Stimulated activated CD4-positive, alpha-beta T cell treated with anti-CD3 and anti-CD28 coated beads, TNF-alpha, amount 100 ng/mL, for 24 hours (primary cell): Measurements from ENCODE around the gene PCDH8.
A peak's percentile ranks its signal among the peaks of the same experiment; 100 is the strongest.
"Not testable (repeated sequence)": the region's sequence is repeated elsewhere in the genome, so short reads cannot be mapped to it uniquely, and the experiment has no call there.

Experiments used
- DNase-seq, 3 experiments: peaks; one replicate each; pipeline ENCODE4 v3.0.0-alpha.2; 2020; ENCODE audit warnings: low read depth in 3 of 3

The PCDH8 gene

DNA sequence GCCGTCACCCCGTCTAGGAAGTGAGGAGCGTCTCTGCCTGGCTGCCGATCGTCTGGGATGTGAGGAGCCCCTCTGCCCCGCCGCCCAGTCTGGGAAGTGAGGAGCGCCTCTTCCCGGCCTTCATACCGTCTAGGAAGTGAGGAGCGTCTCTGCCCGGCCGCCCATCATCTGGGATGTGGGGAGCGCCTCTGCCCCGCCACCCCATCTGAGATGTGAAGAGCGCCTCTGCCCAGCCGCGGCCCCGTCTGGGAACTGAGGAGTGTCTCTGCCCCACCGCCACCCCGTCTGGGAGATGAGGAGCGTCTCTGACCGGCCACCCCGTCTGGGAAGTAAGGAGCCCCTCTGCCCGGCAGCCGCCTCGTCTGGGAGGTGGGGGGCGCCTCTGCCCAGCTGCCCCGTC, 30.6 kb downstream of the PCDH8 start:
- DNase-seq, result not testable (repeated sequence)

DNA sequence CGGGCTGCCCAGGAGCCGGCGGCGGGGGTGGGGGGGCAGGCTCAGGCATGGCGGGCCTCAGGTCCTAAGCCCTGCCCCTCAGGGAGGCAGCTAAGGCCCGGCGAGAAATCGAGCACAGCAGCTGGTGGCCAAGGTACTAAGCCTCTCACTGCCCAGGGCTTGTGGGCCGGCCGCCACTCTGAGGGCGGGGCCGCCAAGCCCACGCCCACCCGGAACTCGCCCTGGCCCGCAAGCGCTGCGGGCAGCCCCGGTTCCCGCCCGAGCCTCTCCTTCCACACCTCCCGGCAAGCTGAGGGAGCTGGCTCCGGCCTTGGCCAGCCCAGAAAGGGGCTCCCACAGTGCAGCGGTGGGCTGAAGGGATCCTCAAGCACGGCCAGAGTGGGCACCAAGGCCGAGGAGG, 33.1 kb downstream of the PCDH8 start:
- no peak for DNase-seq

DNA sequence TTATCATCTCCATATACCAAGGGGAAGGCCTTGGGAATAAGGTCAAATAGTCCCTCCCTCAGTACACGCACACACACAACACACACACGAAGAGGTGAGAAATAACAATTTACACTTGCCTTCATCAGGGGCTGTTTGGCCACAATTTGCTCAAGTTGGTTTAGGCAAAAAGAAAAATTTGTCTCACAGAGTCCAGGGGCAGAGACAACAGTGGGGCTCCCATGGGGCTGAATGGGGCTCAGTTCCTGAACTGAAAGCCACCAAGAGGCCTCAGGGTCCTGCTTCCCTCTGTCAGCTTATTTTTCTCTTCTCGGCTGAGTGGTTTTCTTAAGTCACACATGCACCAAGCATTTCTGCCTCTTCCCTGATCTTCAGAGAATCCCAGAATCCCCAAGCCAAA, 35.5 kb downstream of the PCDH8 start:
- no peak for DNase-seq

DNA sequence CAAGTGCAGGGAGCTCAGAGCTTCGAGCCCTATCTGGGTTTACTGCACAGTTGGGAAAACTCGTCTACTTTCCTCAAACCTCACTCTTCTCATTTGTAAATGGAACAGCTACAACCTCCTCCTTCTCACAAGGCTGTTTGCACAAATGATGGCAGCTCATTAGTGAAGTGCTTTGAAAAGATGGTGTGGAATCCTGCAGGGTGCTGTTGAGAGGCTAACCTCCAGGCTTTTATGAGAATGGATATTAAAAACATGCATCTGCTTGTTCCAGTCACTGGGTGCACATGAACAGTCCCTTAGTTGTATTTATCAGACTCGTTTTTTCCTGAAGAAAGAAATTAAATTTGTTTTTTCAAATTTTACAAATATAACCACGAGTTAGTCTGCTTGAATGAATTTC, 36.6 kb downstream of the PCDH8 start:
- DNase-seq, result no peak

DNA sequence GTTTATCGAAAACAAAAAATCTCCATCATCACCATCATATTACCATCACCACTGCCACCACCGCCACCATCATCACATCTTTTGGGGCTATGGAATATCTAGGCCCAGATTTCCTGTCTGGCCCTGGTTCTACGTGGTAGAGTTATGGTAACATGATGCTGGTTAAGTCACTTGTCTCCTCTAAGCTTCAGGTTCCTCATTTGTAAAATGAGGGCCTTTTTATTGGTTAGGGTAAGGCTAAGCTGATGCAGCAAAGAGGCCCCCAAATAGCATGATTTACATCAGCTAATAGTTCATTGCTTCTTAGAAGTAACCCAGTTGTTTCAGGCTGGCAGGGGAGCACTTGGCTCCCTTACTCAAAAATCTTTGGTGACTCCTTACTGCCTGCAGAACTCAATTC, 37.9 kb downstream of the PCDH8 start:
- no peak for DNase-seq

DNA sequence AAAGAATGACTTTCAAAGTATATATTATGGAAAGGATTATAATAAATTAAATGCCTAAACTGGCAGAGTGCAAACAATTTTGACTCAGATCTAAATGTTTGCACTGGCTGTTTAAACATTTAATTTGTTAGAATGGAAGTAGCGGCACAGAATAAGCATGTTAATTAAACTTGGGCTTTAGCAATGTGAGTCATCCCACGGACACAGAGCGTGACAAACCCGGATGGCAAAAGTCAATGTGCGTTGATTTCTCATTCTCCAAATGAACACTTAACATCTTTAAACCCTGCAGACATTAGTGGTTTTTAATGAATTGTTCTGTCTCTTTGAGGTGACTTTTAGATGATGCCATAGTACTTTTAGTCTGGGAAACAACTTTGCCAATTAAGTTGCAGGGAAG, 38.4 kb downstream of the PCDH8 start:
- DNase-seq, result no peak

DNA sequence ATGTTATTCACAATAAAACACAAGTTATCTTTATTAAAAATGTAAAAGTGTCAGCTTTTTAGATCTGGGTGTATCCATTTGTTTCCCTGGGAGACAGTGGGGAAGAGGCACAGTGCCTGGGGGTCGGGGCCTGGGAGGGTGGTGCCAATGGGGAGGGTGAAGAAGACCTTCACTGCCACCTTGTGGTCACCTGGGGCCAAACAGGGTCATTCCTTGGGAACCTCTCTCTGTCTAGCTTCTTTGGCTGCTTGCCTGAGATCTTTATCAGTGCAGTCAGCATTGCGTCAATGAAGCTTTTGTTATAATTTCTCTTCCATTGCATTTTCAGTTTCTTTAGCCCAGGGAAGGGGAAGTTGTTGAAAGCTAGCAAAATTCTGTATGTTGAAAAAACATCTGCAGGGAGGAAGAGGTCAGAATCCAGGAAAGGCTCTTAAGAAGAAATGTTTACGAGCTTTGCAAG, 39.1 kb downstream of the PCDH8 start:
- DNase-seq, result peak in 1 of 3 experiments; percentile 36

DNA sequence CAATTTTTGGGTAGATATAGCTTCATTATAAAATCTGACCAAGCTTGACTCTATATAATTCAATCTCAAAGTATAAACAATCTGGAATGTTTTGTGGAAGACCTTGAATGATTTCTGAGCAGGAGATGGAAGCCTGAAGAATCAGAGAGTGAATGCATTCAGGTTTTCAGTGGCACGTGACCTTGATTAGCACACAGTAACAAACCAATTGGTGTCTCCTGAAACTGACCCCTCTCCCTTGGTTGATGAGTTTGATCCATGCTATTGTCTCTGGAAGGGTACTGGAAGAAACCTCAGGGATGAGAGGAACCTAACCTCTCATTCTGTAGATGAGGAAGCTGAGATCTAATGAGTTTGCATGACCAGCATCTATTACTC, 39.6 kb downstream of the PCDH8 start:
- no peak for DNase-seq

DNA sequence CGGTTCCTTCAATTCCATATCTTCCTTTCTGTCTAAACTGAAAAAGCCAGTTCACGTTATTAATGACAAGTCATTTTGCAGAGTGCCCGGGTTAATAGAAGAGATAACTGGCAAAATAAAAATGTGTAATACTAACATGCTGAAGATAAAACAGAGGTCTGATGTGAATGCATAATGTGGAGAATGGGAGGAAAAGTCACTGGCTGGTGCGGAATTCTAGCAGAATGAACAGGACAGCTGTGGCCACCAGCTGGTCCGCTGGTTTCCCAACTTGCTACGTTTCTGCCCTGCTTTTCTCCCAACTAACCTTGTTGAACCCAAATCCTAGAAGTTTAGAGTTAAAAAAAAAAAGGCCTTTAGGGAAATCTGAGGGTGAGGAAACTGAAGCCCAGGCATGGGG, 42.4 kb downstream of the PCDH8 start:
- DNase-seq, result no peak

DNA sequence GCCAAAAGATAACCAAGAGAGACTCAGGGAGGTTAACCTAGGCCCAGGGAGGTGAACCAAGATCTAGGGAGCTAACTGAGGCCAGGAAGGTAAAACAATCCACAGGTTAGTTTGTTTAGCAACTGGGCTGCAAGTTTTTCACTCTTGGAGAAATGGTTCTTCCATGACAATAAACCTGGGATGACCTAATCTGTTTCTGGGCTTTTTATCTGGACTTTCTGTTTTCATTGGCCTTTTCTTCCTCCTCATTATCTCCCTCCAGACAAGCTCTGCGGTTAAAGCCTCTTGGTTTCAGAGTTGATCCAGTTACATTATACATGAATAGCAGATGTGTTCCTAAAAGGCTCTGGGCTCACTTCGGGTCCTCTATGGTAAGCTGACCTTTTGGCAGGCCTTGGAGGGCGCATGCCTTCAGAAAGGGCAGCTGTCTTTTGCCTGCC, 44.2 kb downstream of the PCDH8 start:
- DNase-seq, result no peak

DNA sequence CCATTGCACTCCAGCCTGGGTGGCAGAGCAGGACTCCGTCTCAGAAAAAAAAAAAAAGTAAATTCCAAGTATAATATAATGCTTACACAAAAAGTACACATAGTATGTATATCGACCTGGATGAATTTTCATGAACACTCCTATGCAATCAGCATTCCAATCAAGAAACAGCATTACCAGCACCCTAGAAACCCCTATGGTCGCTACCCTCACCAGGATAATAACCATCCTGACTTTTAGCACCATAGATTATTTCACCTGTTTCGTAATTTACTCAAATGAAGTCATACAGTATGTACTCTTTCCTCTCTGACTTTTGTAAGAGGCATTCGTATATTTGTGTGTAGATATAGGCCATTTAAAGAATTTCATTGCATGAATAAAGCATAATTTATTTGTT, 47.6 kb downstream of the PCDH8 start:
- DNase-seq, result no peak

DNA sequence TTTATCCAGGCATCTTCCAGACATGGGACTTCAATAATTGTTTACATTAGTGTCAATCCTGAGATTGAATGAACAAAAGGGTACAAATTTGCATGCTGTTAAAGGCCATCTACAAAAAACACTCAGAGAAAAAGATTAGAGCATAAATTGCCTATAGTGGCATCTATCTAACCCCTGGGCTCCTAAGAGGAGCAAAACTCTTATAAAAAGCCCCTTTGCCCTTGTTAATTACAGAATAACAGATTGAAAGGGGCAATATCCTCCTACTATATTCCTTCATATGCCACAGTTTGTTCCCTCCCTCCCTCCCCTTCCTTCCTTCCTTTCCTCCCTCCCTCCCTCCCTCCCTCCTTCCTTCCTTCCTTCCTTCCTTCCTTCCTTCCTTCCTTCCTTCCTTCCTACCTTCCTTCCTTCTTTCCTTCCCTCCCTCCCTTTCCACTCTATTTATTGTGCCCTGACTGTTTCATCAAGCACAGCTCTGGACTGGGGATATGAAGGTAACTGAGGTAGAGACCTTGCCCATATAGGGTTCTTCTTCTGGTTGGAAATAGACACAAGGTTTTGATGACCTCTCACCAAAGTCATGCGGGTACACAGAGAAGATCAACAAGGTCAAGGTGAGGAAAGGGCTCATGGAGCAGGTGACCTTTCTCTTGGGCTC, 49.5 kb downstream of the PCDH8 start:
- no peak for DNase-seq

DNA sequence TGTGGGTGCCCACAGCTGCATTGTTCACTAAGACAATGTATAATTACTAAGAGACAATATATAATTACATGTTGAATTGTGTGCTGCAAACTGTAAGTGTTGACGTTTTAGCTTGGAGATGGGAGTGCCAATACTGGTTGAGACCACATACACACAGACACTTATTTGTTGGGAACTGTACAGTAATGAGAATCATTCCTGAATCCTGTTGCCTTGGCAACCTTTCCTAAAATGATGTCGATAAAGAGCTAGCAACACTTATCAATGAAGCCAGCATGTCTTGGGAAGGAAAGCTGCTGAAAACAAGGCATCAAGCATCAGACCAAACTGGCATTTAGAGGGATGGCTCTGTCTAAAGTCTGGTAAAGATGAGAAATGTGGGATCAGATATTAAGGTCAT, 51.3 kb downstream of the PCDH8 start:
- DNase-seq, result no peak

DNA sequence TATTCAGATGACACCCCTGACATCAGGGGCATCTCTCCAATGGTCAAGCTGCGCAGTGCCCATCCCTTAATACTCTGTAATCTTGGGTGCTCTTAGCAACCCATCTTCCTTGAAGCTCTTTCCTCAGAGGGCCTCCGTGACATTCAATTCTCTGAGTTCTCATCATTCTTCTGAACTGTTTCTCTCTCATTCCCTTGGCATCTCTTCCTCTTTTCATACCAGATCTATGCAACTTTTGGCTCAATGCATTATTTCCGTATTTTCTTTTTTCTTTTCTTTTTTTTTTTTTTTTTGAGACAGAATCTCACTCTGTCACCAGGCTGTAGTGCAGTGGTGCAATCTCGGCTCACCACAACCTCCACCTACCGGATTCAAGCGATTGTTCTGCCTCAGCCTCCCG, 53.9 kb downstream of the PCDH8 start:
- no peak for DNase-seq

DNA sequence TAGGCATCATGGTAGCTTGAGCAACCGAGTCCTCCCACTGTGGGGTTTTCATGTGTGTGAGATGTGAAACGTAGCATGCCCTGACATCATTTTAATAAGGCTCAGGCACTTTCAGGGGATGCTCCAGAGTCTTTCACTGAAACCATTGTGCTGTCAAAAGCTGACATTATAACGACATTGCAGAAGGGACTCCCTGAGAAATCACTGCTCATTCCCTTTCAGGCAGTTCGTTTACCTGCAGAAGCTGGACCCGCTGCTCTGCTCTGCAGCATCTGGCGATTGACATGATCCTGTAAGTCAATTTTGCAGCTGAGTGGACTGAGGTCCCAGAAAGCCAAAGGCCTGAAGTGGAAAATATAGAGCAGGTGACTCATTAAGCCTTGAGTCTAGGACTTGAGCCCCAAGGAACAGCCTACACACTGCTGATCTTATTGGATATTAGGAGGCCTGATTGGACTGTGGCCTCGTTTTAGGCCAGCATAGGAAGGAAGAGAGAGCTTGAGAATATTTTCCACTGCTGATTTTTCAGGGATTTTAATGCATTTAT, 54.9 kb downstream of the PCDH8 start:
- DNase-seq, result no peak
